ENCODE results near the gene HSBP1L1. TPM values are rescaled to one million over a fixed set of nuclear protein-coding genes. Genes with fewer than 3 reads are reported as not detected.

The HSBP1L1 gene
- total and polyA plus RNA-seq, 2 donors (not counting 3 experiments of a cell fraction or from before 2014, with no cell fraction given) = 5.2 to 7.1 TPM

GRCh38 chr18:79972720-79973119, 8.3 kb downstream of the HSBP1L1 start:
- no peak for DNase-seq (ENCODE audit: low read depth, low spot score)
- Histone ChIP-seq H3K9me1 (replicated peaks; ENCODE audit: control insufficient read depth, extremely low read depth, insufficient read depth, low read length) (no peaks in the 10 kb centered on the region), H3K27ac (ENCODE audit: insufficient read depth, low read depth, low read length) (no peak overlapping the region), H3K4me1 (ENCODE audit: control insufficient read depth, extremely low read depth, insufficient read depth, low read length) (no peaks in the 10 kb centered on the region), H3K4me3 (replicated peaks in 1 of 3; ENCODE audit: insufficient read depth in 1 of 3, low read depth in 1 of 3, low read length in 3 of 3) (no peak overlapping the region), H3K36me3 (ENCODE audit: control insufficient read depth in 2 of 2, extremely low read depth in 1 of 2, insufficient read depth in 2 of 2, low read length in 2 of 2) (peaks cover 0 to 16% of the 10 kb centered on the region in 2 experiments), H3K27me3 (ENCODE audit: control insufficient read depth in 2 of 2, insufficient read depth in 2 of 2, low read length in 2 of 2) (no peaks in the 10 kb centered on the region), H3K9ac (replicated peaks; ENCODE audit: extremely low read depth, insufficient read depth, low read length) (no peak overlapping the region), H4K20me1 (replicated peaks; ENCODE audit: control insufficient read depth, extremely low read depth, insufficient read depth, low read length) (no peaks in the 10 kb centered on the region), H2AFZ (ENCODE audit: low read depth, low read length) (no peak overlapping the region), H3K79me2 (ENCODE audit: control insufficient read depth, insufficient read depth, low read length) (peaks cover 43% of the 10 kb centered on the region), H3K9me3 (replicated peaks; ENCODE audit: control insufficient read depth, insufficient read depth, low read length) (no peaks in the 10 kb centered on the region), H3K4me2 (ENCODE audit: insufficient read depth, low read length) (no peak overlapping the region)
- FAIRE-seq = no peak
- CTCF ChIA-PET = no interaction called here
- intact Hi-C loops (cut with micrococcal nuclease) (no loop called here), dilution Hi-C loops (cut with MboI; ENCODE audit: extremely low pct_ligation_motif_present, low sequenced_read_pairs) (no loop called here)
- POLR2A ChIA-PET = no interaction called here
- BruUV-seq (replicated peaks) = no TSS peak
- TF ChIP-seq GATA2 (IDR thresholded peaks at IDR 0.05; ENCODE audit: insufficient read depth, insufficient read length, low read depth, low read length) = no peak
- TF ChIP-seq POLR2AphosphoS5 (IDR thresholded peaks at IDR 0.05; ENCODE audit: insufficient read depth, low read depth, low read length) = no peak
- no peak for TF ChIP-seq JUN (IDR thresholded peaks at IDR 0.05; ENCODE audit: borderline replicate concordance, insufficient read depth, insufficient read length, low read depth)
- TF ChIP-seq FOS (IDR thresholded peaks at IDR 0.05; ENCODE audit: borderline replicate concordance, insufficient read depth, low read length) = no peak
- TF ChIP-seq MAX (IDR thresholded peaks at IDR 0.05; ENCODE audit: insufficient read depth, insufficient read length) = no peak
- no peak for TF ChIP-seq POLR2A (IDR thresholded peaks at IDR 0.05; ENCODE audit: low read depth, low read length)
- no peak for TF ChIP-seq CTCF (IDR thresholded peaks at IDR 0.05; ENCODE audit: extremely low read depth in 1 of 2, insufficient read depth in 1 of 2, low read depth in 1 of 2, low read length in 2 of 2)
- TF ChIP-seq MYC (IDR thresholded peaks at IDR 0.05; ENCODE audit: low read depth, low read length) = no peak
- no peak for TF ChIP-seq EZH2 (IDR thresholded peaks at IDR 0.05; ENCODE audit: borderline replicate concordance, low read depth, low read length, severe bottlenecking)
